Measurements from ENCODE around the gene NANOS3. TPM values are rescaled to one million over a fixed set of nuclear protein-coding genes. Genes with fewer than 3 reads are reported as not detected.

NANOS3 gene
- total and polyA plus RNA-seq, 2 of the 13 experiments (the other 11 are each of a cell fraction or from before 2014, with no cell fraction given), result 0.21 TPM; not detected in 1

- intact Hi-C loops (cut with micrococcal nuclease; ENCODE audit: unreplicated experiment), result no loop called here
- 85% methylated on average over 7 of the region's 13 CpGs for WGBS (ENCODE audit: low lambda C conversion rate)
- Histone ChIP-seq H3K79me2 (ENCODE audit: insufficient read depth, low read length) (no peaks in the 10 kb centered on the region), H3K27me3 (ENCODE audit: control insufficient read depth in 1 of 2, insufficient read depth in 2 of 2, low read length in 2 of 2) (peaks cover 2 to 23% of the 10 kb centered on the region in 2 experiments; a peak in 4 of 5 replicates), H3K27ac (ENCODE audit: extremely low read length, insufficient read depth, low read length) (no peak overlapping the region), H3K36me3 (replicated peaks in 1 of 2; ENCODE audit: control insufficient read depth in 1 of 2, insufficient read depth in 2 of 2, low read length in 2 of 2) (no peaks in the 10 kb centered on the region), H4K20me1 (ENCODE audit: insufficient read depth, low read length) (no peaks in the 10 kb centered on the region), H3K9ac (ENCODE audit: insufficient read depth, low read depth, low read length) (no peak overlapping the region), H3K4me1 (ENCODE audit: insufficient read depth, low read length) (peaks cover 20% of the 10 kb centered on the region), H3K4me2 (ENCODE audit: low read depth, low read length) (no peak overlapping the region), H3K9me3 (ENCODE audit: low read length) (no peaks in the 10 kb centered on the region), H3K4me3 (replicated peaks in 1 of 3; ENCODE audit: insufficient read depth in 1 of 3, low read depth in 2 of 3, low read length in 3 of 3) (no peak overlapping the region), H2AFZ (ENCODE audit: low read length) (no peak overlapping the region)
- DNase-seq (ENCODE audit: low spot score) (no peak), ATAC-seq (no peak), FAIRE-seq (no peak)
- TF ChIP-seq KIAA2018 (CRISPR knock-in tag; IDR thresholded peaks at IDR 0.05; ENCODE audit: borderline replicate concordance) (no peak), RARA (CRISPR knock-in tag; IDR thresholded peaks at IDR 0.05) (no peak), ZBTB39 (CRISPR knock-in tag; IDR thresholded peaks at IDR 0.05) (no peak), CBX5 (CRISPR knock-in tag; IDR thresholded peaks at IDR 0.05; ENCODE audit: borderline replicate concordance) (no peak), ZNF883 (CRISPR knock-in tag; IDR thresholded peaks at IDR 0.05; ENCODE audit: not compliant biosample characterization) (no peak), ZIK1 (CRISPR knock-in tag; IDR thresholded peaks at IDR 0.05; ENCODE audit: borderline replicate concordance, low read depth) (no peak), TRAFD1 (CRISPR knock-in tag; IDR thresholded peaks at IDR 0.05; ENCODE audit: borderline replicate concordance) (no peak), ESRRA (CRISPR knock-in tag; IDR thresholded peaks at IDR 0.05; ENCODE audit: low read depth) (no peak), SATB2 (CRISPR knock-in tag; IDR thresholded peaks at IDR 0.05) (no peak)
- ChIA-PET CTCF (ENCODE audit: low intra/inter-chr PET ratio, low total read pairs) (no interaction called here), POLR2A (no interaction called here)
- in situ Hi-C loops (cut with HindIII; ENCODE audit: extremely low pct_ligation_motif_present, low pct_unique_long_range_greater_than_20kb), result loop anchor here (25.0 kb wide), 1 partner anchor 522 kb away; the partner anchor contains the start of gene DDX39A
- BruUV-seq (replicated peaks), result no TSS peak
Measured at GRCh38 chr19:13890136-13890535, 13.2 kb downstream of the NANOS3 start.

Data from HepG2 (cell line).